ENCODE measurements around the gene PCDHA13. TPM values are rescaled to one million over a fixed set of nuclear protein-coding genes. Genes with fewer than 3 reads are reported as not detected.
"Not testable (repeated sequence)": the region's sequence is repeated elsewhere in the genome, so short reads cannot be mapped to it uniquely, and the experiment has no call there.

The PCDHA13 gene
- total and polyA plus RNA-seq, 9 donors = 0.01 to 0.92 (median 0.39) TPM; not detected in 1

- no peaks in the 10 kb centered on the region for H3K27me3 ChIP-seq
- intact Hi-C loops (cut with DNase I) = no loop called here
Measured at GRCh38 chr5:140840978-140841962, 40.7 kb upstream of the PCDHA13 start, which contains the start of gene PCDHA8. PCDHA8 (plus strand) TSS chr5:140841187; CDS start chr5:140841322, 135 bp downstream.

GRCh38 chr5:140842798-140843733 is 38.9 kb upstream of the PCDHA13 start:
- intact Hi-C loops (cut with DNase I) = no loop called here
- Histone ChIP-seq H3K36me3 (no peaks in the 10 kb centered on the region), H3K27me3 (no peaks in the 10 kb centered on the region), H3K4me3 (no peak overlapping the region), H3K27ac (no peak overlapping the region), H3K9me3 (no peaks in the 10 kb centered on the region), H3K4me1 (ENCODE audit: insufficient read depth) (no peaks in the 10 kb centered on the region)
- no peak for DNase-seq
- WGBS, 3 donors = 51 to 57% methylated on average over 60 to 87 of the region's 87 CpGs; no CpG with 5 or more reads in 1 of the 3 donors
- no peak for TF ChIP-seq POLR2A (IDR thresholded peaks at IDR 0.05)
- TF ChIP-seq EP300 (IDR thresholded peaks at IDR 0.05) = no peak

More at GRCh38 chr5:140840978-140841962, 40.7 kb upstream of the PCDHA13 start, which contains the start of gene PCDHA8:
- H3K4me3 ChIP-seq = no peak within 1 kb of the TSS
- no peaks in the 10 kb centered on the region for H3K36me3 ChIP-seq
- 14 to 29% (median 26%) methylated on average over 39 to 47 of the region's 47 CpGs for whole genome bisulfite sequencing, 3 donors
- no peaks in the 10 kb centered on the region for H3K4me1 ChIP-seq (ENCODE audit: insufficient read depth)
- no peak for TF ChIP-seq CTCF (IDR thresholded peaks at IDR 0.05)
- TF ChIP-seq POLR2A (IDR thresholded peaks at IDR 0.05) = no peak
- no peak for TF ChIP-seq EP300 (IDR thresholded peaks at IDR 0.05)
- H3K9me3 ChIP-seq = peaks cover 0 to under 1% of the 10 kb centered on the region in 2 donors
- peak in 1 of 5 donors; percentile 34 for DNase-seq
- H3K27ac ChIP-seq = no peak within 1 kb of the TSS

GRCh38 chr5:140848139-140849102 is 33.5 kb upstream of the PCDHA13 start, which contains the start of gene PCDHA9:
PCDHA9 (plus strand) TSS chr5:140848382; CDS start chr5:140848496, 114 bp downstream.
- 12 to 25% (median 19%) methylated on average over 9 to 43 of the region's 48 CpGs for WGBS, 3 donors
- DNase-seq; H3K27ac ChIP-seq; intact Hi-C loops (cut with DNase I); H3K4me3 ChIP-seq; H3K4me1 ChIP-seq (ENCODE audit: insufficient read depth); H3K9me3 ChIP-seq; H3K36me3 ChIP-seq; H3K27me3 ChIP-seq: not testable (repeated sequence)

GRCh38 chr5:140849831-140850634 is 31.9 kb upstream of the PCDHA13 start:
- DNase-seq; H3K4me1 ChIP-seq (ENCODE audit: insufficient read depth); H3K4me3 ChIP-seq; H3K27ac ChIP-seq; intact Hi-C loops (cut with DNase I); H3K9me3 ChIP-seq; H3K36me3 ChIP-seq; H3K27me3 ChIP-seq: not testable (repeated sequence)
- 46 to 52% methylated on average over 96 to 98 of the region's 101 CpGs; no CpG with 5 or more reads in 1 of the 3 donors for WGBS, 3 donors

Data from ovary (tissue), 9 donors.